Mucosa of gallbladder (tissue), 1 donor: ENCODE measurements around the gene TTC29. TPM values are rescaled to one million over a fixed set of nuclear protein-coding genes. Genes with fewer than 3 reads are reported as not detected.
"Not testable (repeated sequence)": the region's sequence is repeated elsewhere in the genome, so short reads cannot be mapped to it uniquely, and the experiment has no call there.

Source experiments
- DNase-seq: peaks from one replicate; pipeline ENCODE4 v3.0.0-alpha.2; 2020; ENCODE audit warnings: low spot score
- total RNA-seq: library from RNA; stranded (reverse); gene quantifications from one replicate; pipeline ENCODE4 v1.2.1, GENCODE V29; 2021
- donor health status: DM: no; HTN: no; CAD: no.

Gene TTC29
- total RNA-seq, 1 donor from 2014 or later = not detected

DNA sequence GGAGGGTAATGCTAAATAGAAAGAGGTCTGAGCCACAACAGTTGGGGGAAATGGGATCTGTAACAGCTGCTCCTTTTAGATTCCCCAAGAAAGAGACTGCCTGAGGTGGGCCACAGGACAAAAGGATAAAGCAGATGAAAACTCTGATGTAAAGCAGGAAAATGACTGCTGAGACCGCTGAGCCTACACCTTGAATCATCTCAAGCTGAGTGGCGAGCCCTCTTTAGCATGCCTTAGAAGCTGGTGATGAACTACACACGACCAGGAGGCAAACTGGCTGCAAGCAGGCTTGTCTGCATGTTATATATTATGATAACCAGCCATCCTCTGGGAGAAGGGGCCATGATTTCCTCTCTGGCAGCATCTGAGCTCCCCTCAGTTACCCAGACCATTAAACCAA is 88.4 kb downstream of the TTC29 start:
- no peak for DNase-seq

DNA sequence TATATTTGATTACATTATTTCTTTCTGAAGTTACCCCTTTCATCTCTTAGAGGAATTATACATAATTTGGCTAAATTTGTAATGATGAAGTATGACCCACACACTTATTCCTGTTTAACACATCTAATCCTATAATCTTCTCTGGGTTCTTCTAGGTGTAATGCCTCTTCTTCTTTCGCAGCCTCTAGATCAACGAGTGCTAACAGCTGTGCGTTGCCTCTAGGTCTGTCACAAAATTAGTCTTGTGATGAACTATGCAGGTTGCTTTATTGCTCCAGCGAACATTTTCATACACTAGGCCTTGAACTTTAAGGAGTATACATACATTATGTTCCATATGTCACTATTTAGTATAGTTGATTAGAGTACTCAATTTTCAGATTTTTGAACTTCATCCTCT is 89.9 kb downstream of the TTC29 start:
- no peak for DNase-seq

DNA sequence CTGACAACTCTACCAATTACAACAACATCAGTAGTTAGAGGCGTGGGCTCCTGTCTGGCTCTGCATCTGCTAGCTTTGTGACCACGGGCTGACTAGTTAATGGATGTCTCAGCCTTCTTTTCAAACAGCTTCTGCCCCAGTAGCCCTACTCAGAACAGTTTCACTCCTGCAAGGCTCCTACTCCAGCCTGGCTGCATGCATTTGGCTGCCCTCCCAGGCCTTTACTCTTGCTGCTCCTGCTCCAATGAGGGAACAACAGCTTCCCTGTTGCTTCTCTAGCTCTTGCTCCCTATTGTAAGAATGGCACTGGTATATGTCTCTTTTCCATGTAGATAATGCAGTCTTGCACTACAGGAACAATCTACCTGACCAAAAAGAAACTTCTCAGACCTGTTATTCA is 93.3 kb downstream of the TTC29 start:
- no peak for DNase-seq

DNA sequence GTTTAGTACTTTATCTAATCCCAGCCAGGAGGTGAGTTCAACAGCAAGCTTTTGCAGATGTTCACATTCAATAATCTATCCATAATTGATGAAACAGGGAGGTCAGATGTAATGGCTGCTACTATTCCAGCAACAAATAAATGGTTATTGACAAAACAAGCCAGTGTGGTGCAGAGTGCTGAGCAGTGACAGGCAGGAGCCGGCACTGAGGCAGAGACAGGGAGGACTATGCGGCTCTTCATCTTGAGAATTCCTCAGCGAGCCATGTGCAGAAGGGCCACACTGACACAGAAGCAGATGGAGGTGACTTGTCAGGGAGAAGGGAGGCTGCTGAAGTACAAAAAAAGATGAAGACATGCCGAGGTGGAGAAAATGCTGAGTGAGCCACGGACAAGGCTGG is 98.3 kb downstream of the TTC29 start:
- DNase-seq = no peak

DNA sequence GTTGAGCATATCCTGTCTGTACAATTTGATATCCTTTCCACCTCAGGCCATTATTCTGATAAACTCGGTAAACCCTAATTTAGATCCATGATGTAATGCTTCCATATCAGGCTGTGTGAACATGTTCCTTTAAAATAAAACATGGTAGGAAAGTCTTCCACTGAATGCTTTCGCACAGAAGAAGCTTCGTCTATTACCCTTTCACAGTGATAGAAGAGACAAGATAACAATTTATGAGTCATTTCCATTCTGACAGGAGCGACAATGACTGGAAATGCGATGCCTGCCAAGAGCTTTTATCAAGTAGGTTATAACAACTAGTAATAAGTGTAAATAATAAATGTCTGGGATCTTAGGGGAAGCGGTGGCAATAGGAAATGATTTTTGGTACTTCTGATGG is 98.8 kb downstream of the TTC29 start:
- DNase-seq = no peak

DNA sequence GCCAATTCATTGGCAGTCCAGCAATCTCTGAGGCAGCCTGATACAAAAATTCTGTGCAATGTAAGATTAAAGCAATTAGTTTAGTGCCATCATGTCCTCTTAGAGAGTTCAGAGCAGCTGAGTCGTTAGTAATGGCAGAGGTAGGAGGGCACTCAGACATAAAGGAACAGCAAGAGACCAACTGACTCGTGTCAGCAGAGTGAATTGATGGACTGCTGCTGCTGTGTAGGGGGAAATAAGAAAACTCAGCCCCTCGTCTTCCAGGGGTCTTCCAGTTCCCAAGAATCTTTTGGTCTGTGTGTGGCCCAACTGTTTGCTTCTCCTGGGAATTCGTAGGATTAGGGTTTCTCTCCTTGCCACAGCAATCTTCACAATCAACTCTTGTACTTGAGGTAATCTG is 100.9 kb downstream of the TTC29 start:
- no peak for DNase-seq

DNA sequence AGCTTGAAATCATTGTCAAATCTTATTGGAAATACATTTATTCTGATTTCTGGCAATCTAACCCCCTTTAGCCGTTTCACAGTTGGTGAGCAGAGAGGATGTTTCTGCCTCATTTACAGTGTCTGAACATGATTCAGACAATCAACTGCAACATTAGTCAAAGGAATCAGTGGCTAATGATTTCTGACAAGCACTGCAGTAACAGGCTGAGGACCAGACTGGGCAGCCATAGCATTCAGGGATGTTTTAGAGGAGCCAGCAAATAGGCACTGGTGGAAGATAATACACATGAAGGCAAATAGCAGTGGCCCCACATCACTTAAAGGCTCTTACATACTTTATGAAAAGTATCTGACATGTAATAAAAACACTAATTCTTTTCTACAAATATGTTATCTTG is 102.8 kb downstream of the TTC29 start:
- no peak for DNase-seq

DNA sequence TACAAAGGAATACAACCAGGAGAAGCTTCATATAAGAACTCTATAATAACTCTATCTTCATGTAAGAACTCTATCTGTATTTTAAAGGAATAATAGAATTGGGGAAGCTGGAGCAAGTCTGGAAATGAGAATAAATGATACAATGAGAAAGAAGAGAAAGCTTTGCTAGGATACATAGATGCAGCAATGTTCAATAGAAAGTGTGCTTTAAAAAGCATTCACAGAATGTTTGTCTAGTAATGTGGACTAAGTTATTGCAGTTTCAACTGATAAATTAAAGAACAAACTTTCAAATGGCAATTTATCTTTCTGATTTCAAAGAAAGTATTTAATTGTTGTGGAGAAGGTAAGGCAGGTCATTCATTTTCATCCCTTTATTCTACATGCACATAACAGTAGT is 104.9 kb downstream of the TTC29 start:
- DNase-seq = no peak

DNA sequence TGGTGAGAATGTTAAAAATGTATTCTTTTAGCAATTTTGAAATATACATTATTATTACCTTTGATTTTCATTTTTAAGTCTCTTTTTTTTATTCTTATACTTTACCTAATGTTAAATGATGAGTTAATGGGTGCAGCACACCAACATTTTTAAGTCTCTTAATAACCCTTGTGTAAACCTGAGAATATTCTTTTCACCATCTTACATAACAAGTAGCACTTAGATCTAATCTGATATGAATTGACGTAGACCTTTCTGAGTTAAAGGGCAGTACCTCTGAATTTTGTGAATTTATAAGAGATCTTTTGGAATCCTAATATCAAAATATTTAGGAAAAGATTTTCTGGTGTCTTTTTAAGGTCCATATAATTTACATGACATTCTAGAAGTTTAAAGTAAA is 110.6 kb downstream of the TTC29 start:
- no peak for DNase-seq

DNA sequence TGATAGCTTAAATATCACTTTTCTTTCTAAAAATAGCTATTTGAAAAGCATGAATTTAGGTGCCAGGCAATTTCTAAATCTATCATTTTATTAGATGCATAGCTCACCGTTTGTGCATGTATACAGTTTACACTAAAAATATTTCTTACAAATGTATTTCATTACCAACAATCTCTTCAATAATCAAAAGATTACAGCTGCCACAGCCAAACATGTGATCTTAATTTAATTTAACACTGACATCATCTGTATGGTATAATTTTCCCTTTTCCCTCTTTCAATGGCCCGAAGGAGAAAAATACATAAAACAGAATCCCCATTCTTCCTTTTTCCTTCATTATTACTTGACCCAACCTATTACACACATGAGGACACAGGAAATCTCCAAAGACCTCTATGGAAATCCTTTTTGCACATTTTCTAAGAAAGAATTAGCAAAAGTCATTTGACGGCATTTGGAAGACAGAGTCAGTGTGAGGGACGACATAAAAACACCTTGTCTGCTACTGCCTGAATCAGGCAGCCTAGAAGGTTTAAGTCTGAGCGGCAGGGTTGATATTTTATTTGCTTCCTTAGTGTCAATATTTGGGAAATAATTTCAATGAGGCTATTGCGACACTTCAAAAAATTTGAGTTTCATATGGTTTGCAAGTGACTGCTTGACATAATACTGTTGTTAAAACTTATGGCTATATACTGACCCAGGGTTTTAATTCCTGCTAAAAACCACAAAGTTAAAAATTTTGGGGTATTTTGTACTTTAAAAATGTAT is 111.2 kb downstream of the TTC29 start:
- DNase-seq = no peak

DNA sequence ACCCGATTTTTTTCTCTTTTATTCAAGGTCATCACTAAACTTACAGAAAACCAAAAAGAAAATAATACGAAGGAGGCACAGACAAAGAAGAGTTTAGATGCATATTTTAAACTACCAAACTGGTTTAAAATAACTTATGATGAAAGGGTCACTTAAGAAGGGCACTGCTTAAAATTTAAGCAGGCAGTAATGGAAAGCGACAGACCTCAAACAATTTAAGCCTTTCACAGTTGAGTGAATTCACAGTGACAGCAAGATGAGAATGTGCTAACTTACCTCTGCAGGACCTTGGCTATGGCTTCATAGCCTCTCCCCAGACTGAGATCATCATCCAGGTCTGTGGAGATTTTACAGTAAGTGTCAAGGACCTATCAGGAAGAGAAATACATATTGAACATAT is 112.1 kb downstream of the TTC29 start:
- DNase-seq = no peak

DNA sequence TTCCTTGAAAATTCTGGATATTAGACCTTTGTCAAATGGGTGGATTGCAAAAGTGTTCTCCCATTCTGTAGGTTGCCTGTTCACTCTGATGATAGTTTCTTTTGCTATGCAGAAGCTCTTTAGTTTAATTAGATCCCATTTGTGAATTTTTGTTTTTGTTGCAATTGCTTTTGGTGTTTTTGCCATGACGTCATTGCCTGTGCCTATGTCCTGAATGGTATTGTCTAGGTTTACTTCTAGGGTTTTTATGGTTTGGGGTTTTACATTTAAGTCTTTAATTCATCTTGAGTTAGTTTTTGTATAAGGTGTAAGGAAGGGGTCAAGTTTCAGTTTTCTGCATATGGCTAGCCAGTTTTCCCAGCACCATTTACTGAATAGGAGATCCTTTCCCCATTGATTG is 122.7 kb downstream of the TTC29 start:
- DNase-seq = not testable (repeated sequence)

DNA sequence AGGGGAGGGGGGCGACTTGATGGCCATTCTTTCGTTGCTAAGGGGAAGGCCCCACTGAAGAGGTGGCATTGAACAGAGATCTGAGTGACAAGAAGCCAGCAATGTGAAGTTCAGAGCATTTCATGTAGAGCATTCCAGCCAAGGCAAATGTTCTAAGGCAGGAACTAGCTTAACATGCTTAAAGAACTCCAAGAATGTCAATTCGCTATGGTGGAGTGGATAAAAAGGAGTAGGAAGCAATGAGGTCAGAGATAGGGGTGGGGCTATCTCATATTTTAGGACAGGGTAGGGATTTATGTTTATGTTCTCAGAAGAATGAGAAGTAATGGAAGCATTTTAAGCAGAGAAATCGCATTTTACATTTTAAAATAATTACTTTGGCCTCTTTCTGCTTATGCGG is 130.9 kb downstream of the TTC29 start:
- no peak for DNase-seq

DNA sequence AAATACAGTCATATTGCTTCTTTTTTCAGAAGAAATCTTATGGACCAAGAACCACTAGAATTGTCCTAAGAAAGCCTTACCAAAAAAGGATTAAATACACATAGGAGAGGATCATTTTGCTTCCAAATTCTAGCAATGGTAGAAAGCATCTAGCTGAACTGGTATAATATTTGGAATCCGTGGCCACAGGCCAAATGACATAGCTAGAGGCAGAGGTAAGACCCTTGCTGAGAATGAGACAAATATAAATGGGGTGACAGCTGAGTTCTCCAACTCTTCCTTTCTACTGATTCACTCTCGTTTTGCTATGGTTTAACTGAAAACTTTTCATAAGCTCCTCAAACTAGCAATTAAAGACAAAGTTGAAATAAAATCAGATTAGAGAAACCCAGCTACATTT is 150.0 kb downstream of the TTC29 start:
- DNase-seq = no peak

DNA sequence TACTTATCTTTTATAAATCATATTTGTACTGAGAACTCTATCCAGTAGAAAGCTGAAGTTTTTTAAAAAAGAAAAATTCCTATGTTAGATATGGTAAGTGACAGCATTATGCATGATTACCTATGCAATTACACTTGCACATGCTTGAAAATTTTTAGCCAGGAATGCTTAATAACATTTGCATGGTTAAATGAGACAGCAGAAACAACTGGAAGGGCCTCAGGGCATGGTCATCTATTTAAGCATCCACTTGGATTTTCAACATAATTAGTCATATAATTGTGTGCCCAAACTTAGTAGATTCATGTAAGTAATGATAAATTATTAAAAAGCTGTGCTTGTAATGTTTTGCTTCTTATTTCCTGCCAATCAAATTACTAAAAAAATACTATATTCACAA is 151.9 kb downstream of the TTC29 start:
- no peak for DNase-seq

DNA sequence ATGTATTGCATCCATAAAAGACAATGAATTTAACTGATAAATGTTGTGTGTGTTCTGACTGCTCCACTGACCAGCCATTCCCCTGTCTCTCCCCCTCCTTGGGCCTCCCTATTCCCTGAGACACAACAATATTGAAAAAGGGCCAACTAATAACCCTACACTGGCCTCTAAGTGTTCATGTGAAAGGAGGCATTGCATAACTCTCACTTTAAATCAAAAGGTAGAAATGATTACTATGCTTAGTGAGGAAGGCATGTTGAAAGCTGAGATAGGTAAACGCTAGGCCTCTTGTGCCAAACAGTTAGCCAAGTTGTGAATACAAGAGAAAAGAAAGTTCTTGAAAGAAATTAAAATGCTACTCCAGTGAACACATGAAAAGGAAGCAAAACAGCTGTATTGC is 154.2 kb downstream of the TTC29 start:
- DNase-seq = no peak

DNA sequence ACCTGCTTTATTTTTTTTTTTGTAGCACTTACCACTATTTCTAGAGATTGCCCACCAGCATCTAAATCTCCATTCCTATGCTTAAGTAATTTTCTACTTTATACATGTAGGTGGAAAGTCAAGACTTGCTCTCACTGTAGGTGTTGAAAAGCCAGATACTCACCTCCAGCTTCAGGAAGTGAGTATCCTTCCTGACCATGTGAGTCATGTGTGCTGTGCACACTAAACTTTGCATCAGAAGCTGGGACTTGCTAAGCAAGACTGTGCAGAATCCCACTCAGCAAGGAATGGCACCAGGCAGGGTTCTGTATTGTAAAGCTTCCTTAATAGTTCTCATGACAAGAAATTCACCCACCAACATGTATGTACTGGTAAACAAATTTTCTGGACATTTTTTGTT is 155.1 kb downstream of the TTC29 start:
- DNase-seq = no peak

DNA sequence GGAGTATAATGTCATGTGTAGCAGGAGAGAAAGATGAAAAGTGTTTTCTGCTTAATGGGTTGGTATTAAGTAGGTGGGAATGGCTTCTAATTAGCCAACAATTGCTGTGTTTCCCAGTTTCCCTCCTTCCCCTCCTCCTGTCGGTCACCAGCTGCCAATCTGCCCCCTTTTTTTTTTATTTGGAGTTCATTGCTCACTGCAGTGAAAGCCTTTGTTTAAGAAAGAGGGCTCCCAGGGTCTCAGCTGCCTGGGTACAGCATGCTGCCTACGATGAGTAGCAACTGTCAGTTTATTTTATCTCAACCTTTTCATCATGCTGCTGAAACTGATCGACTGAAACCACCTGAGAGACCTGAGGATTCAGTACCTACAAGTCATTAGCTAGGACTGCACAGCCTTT is 157.9 kb downstream of the TTC29 start:
- no peak for DNase-seq

DNA sequence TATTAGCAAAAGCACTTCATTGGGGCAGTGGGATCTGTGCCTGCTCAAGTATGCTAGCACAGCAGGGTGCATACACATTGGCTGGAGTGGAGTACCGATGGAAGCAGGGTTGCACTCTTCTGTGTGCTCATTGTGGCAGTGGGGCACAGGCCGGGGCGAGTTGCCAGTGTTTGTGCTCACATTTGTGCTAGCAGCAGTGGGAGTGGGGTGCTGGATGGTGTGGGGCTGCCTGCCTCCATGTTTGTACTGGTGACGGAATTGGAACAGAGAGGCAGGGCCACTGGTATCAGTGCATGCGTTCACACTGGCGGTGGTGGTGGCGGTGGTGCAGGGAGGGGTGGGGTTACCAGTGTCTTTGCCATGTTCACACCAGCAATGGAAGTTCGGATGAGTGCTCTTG is 169.0 kb downstream of the TTC29 start:
- no peak for DNase-seq

DNA sequence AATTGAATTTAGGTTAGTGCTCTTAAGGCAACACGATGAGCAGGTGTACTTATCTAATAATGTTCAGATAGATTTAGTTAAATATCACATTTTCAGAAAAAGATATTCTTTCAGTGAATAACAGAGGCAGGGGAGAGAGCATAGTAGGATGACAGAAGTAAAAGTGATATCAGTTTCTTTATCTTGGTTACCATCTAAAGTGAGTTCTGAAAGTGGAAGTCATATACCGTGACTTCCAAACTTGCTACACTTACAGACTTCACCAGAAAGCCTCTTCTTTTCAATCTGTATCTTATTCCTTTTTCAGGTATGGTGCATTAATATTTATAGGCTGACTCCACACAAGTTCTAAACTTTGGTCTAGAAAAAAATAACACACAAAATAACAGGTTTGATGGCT is 182.1 kb downstream of the TTC29 start:
- no peak for DNase-seq

DNA sequence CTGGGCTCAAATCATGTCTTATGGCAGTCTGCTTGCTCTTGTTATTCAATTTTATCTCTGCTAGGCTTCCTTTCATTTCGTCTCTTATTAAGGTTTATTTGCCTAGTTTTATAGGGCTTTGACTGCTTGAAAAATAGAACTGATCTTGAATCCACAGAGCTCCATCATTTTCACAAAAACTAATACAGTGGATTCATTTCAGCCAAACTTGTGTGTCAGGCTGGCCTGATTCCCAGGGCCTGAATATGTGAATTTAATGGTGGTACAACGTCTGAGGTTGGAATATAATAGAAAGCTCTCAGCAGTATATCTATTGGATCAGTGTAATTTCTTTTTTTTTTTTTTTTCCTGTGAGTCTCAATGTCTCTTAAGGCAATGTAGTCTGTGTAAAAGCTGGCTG is 183.6 kb downstream of the TTC29 start:
- no peak for DNase-seq

DNA sequence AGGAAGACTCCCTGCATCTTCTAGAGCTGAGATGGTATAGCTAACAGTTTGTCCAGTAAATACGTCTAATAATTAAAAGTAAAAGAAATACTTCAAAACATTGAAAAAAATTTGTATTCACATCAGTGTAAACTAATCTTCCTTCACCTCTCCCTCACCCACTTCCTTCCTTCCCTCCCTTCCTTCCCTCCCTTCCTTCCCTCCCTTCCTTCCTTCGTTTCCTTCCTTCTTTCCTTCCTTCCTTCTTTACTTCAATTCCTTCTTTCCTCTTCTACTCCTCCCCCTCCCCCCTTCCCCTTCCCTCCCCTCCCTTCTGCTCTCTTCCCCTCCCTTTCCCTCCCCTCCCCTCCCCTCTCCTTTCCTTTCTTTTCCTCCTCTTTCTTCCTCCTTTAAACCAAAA is 203.2 kb downstream of the TTC29 start:
- DNase-seq = no peak

DNA sequence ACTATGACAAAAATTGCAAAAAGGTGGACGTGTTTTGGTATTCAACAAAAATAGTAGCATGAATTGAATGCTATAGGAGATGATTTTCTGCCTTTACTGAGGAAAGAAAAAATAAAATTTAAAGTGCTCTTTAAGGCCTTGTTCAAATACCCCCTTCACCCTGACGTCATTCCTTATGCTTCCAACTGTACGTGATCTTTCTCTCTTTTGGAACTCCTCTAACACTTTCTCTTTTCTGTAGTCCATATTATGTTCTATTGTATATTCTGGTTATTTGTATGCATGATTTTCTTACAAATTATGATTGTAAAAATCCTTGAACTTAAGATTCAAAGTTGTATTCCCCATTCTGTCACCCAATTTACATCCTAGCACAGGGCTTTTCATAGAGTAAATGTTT is 206.5 kb downstream of the TTC29 start:
- no peak for DNase-seq

DNA sequence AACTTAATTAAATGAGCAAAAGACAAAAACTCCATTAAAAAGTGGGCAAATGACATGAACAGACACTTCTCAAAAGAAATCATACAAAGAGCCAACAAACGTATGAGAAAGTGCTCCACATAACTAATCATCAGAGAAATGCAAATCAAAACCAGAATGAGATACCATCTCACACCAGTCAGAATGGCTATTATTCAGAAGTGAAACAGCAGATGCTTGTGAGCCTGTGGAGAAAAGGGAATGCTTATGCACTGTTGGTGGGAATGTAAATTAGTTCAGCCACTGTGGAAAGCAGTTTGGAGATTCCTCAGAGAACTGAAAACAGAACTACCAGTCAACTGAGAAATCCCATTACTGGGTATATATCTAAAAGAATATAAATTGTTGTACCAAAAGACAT is 222.1 kb downstream of the TTC29 start:
- DNase-seq = not testable (repeated sequence)
